Neural progenitor cell (in vitro differentiated cells): ENCODE measurements around the gene COL15A1.

Experiments used
- CTCF ChIP-seq: fragments of 200-600 bp; sonication (generic); IDR thresholded peaks from 2 replicates; pipeline ENCODE4 v1.5.1; 2017; ENCODE audit warnings: antibody characterized with exemption, mild to moderate bottlenecking
- EZH2 ChIP-seq: fragments of 200-600 bp; sonication (generic); IDR thresholded peaks from 2 replicates; pipeline ENCODE4 v1.6.1; 2017; ENCODE audit warnings: antibody characterized with exemption, mild to moderate bottlenecking, moderate library complexity
- EZH2phosphoT487 ChIP-seq: fragments of 200-600 bp; sonication (generic); IDR thresholded peaks from 2 replicates; pipeline ENCODE4 v1.6.1; 2017; ENCODE audit warnings: antibody characterized with exemption

- no peak for TF ChIP-seq CTCF
- TF ChIP-seq EZH2: no peak
- TF ChIP-seq EZH2phosphoT487: no peak
Measured at GRCh38 chr9:99042620-99043019, 98.9 kb downstream of the COL15A1 start.
